Stimulated activated CD4-positive, alpha-beta T cell treated with anti-CD3 and anti-CD28 coated beads, Interleukin-4, amount 100 ng/mL, for 4 hours (primary cell): ENCODE results near the gene PLIN1.

ENCODE experiments used
- DNase-seq, 2 experiments: peaks; one replicate each; pipeline ENCODE4 v3.0.0-alpha.2; 2020

Gene PLIN1

DNA sequence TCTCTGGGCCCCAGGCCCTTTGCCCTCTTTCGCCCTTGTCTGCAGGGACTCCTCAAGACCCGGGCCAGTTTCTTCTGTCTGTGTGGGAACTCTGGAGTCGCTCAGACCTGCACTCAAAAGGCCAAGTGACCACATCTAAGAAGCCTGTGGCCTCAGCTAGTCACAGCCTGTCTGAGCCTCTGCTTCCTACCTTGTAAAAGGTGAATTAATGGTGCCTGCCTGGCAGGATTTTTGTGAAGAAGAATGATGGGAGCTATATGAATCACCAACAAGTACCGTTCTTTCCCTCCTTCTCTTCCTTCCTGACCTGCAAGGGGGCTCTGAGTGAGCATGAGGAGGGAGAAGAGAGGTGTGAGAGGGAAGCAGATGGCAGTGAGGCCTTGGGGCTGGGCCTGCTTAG lies 7.5 kb downstream of the PLIN1 start:
- no peak for DNase-seq

DNA sequence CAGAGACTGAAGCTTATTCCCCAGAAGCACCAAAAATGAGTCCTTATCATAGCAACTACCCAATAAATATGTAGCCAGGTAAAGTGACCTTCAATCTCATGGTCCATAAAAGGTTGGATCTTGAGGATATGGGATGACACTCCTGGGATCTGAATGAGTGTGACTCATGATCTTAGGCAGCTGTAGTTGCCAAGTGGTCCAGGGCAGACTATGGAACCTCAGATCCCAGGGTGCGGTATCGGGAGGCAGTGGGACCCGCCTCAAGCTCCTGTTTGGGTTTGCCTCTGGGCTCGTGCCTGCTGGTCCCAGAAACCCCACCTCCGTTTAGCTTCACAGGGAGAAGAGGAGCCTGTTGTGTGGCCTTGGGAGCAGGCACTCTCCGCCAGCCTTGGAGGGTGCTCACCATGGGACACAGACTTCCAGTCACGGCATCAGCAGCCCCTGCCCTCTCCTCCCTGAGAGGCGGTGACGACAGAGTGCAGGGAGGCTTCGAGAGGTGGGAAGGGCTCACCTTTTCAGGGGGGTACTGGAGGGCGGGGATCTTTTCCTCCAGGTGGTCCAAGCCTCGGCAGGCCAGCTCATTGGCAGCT lies 8.1 kb downstream of the PLIN1 start:
- no peak for DNase-seq

DNA sequence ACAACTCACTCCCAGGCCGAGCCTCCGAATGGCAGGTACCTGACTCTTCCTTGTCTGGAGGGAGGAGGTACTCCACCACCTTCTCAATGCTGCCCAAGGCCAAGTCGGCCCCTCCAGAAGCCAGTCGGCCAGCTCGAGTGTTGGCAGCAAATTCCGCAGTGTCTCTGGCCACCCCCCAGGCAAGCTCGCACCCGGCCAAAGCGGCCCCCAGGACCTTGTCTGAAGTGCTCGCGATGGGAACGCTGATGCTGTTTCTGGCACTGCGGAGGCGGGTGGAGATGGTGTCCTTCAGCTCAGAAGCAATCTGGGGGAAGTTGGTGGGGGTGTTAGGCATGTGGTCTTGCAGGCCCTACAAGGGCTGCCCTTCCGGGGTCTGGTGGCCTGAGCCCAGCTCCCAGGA lies 9.2 kb downstream of the PLIN1 start:
- no peak for DNase-seq

DNA sequence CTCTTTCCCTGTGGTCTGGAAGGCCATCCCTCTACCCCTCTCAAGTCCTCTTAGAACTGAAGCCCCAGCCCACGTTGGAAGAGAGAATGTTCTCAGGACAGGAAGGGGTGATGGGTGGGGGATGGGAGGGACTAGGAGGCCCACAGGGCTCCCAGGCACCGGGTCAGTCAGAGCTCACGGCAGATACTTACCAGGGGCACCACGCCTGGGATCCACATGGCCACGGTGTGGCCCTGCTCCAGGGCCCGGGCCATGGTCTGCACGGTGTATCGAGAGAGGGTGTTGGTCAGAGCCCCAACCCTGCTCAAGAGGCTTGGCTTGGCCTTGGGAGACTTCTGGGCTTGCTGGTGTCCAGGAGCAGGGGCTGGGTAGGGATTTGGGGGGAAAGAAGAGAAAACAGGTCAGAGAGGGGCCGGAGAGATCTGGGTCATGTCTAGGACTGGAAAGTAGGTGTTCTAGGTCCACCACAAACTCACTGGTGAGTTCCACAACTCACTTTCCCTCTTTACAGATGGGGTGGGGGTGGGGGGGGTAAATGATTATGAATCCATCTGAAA lies 9.8 kb downstream of the PLIN1 start:
- no peak for DNase-seq

DNA sequence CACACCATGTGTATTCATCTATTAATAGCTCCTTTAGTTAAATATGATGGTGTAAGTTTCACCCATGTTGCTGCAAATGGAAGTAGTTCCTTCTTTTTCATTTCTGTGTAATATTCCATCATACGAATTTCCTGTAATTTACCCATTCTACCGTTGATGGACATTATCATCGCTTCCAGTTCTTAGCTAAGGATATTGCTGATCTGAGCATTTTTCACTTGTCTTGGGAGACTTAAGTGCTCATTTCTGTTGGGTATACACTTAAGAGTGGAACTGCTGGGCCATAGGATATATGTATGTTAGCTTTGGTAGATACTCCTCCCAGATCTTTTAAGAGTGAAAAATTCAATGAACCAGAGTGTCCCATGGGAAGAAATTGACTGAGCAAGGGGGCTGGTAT lies 11.0 kb downstream of the PLIN1 start:
- DNase-seq, result no peak

DNA sequence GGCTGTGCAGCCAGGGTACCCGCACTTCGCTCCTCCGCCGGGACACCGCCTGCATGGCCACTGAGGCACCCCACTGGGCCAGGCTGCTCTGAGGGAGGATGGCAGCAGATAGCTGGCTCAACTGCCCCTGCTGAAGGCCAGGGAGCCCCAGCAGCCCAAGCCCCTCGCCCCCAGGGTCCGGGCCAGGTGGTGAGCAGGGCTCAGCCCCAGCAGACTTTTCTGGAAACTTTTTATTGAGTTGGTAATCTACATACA lies 11.5 kb downstream of the PLIN1 start:
- DNase-seq, result no peak

DNA sequence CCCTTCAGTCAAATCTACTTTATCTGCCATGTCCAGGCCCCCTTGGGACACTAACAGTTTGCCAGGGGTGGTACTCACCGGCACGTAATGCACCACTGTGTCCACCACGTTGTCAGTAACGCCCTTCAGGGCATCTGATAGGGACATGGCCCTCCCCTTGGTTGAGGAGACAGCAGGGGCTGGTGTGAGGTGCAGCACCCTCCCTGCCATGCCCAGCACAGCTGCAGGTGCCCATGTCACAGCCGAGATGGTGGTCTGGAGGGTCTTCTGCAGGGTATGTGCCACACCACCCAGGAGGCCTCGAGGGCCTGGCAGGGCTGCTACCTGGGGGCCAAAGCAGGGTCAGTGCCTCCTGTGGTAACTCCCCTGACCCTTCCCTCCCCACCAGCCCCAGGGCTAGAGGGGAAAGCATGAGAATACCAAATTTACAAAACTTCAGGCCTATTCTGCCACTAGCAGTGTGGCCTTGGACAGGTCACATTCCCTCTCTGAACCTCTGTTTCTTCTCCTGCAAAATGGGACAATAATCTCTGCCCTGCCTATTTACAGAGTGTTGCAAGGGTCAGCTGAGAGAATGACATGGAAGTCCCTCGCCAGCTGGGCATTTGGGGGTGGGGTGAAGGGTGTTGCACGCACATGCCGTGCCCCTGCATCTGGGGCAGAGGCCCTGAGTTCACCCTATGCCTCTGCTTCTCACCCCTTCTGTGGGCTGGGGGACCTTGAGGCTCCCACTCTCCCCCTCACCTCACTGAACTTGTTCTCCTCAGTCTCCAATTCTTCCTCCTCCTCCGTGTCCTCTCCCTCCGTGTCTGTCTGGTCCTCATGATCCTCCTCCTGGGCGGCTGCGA lies 12.1 kb downstream of the PLIN1 start:
- no peak for DNase-seq

DNA sequence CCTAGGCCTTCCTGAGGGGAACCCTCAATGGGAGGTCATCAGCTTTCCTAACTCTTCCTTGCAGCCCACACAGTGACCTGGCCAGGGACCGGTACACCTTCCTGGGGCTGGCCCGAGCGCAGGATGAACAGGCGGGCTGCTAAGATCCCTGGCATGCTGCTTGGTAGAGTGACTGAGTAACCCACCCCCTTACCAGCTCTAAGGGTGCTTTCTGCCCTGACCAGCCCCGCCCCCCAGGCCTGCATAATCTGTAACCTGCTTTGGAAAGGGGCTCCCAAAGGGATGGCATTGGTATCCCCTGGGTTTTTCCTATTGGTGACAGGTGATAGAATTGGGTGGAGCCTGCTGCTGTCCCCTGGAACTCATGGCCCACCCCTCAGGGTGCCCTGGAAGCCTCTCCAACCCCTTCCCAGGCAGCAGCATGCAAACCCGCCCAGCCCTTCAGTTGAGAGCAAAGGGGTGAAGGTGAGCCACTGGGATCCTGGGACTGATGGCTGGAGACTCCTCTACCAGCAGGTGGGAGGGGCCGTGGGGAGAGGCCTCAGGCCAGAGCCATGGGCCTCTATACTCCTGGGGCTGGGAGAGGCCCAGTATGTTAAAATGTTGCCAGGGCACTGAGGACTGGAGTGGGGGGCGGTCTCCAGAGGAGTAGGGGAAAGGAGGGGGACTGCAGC lies 12.8 kb downstream of the PLIN1 start:
- DNase-seq, result no peak

DNA sequence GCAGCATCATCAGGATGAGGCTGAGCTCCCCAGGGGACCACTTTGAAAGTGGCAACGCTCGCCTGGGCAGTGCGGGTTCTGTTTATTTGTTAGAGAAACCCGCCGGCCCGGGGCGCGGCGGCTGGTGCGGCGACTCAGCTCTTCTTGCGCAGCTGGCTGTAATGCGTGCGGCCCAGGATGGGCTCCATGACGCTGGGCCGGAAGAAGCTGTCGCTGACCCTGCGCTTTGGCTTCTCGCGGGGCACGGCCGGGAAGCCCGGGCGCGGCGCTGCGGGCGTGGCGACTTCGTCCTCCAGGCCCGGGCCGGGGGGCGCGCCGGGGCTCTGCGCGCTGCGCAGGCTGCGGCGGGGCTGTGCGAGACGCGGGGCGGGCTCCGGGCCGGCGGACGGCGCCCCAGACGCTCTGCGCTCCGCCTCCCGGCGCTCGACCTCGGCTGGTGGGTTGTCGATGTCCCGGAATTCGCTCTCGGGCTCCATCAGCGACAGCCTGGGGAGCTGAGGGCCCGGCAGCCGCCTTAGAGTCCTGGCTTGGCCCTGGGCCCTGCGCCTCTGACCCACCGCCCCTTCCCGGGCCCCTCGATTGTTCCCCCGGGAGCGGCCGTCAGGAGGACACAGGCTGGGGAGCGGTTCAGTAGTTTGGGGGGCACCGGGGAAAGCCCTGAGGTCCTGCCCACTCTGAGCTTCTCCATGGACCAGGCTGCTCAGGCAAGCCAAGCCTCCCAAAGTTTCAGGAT lies 13.6 kb downstream of the PLIN1 start:
- no peak for DNase-seq

DNA sequence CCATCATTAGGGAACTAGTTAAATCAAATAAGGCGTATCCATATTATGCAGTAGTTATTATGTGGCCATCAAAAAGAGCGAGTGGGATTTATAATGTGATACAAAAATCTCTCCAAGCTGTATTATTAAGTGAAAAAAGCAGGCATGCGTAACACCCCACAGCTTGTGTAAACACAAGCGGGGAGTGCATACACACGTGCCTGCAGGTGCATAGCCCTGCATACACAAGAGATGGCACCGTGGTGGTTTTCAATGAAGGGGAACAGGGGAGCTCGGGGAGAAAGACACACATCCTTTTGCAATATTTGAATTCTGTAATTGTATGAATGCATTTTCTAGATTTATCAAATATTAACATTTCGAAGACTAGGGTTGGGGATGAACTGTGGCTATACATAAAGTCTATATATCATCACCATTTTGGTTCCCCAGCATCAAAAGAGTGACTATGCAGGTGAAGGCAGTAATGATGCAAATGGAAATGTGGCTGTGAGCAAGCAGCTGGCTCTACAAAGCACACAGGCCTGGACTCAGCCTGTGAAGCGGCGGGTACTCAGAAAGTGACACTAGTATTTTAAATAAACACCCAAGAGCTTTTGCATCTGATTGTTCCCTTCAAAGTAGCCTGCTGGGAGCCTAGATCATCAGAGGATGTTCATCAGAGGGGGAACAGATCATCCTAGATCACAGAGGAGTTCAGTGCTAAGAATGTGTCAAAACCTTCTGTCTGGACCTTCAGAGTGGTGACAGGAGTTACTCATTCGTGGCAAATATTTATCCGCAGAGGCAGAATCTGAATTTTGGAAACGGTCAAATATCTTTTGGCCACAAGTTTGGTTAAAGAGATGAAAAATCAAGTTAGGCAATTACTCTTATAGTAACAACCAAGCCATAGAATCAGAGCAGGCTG lies 14.5 kb downstream of the PLIN1 start:
- DNase-seq, result no peak

DNA sequence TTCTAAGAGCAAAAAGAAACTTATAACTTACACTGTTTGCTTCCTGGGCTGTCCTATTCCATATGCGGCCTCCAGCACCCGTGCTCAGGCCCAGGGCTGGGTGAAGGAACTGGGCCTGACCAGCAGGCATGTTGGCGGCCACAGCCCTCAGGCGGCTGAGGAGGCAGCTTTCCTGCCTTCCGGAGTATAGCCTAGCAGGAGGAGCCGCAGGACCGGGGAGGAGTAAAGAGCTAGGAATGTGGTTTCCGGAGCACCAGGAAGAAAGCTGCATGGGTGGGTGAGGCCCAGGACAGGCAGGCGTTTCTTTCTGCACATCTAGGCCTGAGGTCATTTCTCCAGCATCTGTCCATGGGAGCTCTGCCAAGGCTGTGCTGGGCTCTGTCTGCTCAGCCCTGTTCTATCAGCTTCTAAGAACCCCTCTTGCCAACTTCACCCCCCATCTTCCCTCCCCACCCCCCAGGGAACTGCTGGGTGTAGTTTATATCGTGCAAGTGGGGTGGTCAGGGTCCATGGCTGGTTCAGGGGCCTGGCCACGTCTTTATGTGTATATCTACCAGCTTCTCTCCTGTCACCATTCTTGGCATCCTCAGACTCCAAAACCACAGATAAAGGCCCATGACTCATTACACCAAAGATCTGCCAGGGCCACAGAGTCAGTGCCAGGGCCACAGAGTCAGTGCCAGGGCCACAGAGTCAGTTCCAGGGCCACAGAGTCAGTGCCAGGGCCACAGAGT lies 16.1 kb downstream of the PLIN1 start:
- no peak for DNase-seq

DNA sequence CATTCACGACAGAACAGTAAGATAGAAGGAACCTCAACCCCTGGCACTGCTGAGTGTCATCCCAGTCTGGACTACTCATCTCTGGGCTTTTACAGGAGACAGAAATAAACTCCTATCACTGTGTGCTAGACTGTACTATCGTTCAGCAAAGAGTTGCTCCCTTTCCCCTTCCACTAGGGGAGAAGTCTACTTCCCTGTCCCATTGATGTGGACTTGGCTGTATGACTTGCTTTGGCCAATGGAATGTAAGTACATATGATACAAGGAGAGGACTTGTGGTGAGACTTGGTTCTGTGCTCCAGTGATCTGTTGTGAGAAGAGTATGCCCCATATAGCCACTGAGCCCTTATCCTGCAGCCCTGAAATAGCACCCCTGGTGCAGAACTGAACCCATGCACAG lies 18.6 kb downstream of the PLIN1 start:
- DNase-seq, result no peak

DNA sequence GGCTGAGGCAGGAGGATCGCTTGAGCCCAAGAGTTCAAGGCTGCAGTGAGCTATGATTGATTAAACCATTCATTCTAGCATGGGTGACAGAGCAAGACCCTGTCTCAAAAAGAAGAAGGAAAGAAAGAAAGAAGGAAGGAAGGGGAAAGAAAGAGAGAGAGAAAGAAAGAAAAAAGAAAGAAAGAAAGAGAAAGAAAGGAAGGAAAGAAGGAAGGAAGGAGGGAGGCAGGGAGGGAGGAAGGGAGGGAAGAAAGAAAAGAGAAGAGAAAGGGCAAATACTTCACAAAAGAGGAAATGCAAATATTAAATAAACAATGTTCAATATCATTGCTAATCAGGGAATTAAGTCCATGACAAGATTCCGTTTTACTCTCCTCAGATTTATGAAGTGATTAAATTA lies 19.9 kb downstream of the PLIN1 start:
- no peak for DNase-seq

DNA sequence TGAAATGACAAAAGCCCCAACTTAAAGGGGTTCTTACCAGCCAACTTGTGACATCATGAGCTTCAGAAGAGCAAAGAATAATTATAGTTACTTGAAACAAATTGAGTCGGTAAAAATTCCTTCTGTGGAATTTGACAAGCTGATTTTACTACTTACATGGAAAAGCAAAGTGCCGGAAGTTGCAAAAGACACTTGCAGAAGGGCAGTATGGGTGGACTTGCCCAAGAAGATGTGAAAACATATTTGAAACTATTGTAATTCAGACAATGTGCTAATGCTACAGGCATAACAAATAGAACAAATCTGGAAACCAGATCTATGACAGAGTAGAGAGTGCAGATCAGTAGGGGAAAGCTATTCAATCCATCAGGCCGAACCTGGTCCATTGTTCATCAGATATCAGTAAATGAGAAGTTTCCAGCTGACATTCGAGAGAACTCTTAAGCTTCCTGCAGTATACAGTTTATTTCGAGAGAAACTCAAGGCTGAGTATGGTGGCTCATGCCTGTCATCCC lies 21.4 kb downstream of the PLIN1 start:
- DNase-seq, result no peak

DNA sequence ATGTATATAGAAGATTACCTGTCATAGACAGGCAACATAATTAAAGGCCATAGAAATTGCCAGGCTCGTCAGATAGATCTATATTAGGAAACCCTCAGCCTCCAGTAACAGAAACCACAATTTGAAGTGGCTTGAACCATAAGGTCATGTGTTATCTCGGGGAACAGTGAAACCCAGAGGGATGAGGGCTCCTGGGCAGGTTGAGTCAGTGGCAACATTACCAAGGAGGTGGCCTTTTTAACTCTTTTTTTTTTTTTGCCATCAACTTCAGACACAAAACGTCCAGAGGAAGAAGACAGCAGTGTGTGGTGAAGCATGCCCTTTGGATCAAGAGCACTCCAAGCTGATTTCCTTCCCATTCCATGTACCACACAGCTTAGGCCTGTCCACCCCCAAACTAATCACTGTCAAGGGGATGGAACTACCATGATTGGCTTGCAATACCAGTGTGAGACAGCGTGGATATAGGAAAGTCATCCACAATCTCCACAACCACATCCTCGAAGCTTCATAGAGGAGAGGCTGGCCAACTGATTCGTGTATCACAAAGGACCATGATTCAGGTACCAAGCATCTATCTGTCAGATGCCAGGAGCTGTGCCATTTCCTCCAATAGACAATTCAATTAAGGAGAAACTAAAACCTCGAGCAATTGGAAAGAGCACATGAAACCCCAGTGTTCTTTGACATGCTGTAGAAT lies 22.9 kb downstream of the PLIN1 start:
- DNase-seq, result no peak

DNA sequence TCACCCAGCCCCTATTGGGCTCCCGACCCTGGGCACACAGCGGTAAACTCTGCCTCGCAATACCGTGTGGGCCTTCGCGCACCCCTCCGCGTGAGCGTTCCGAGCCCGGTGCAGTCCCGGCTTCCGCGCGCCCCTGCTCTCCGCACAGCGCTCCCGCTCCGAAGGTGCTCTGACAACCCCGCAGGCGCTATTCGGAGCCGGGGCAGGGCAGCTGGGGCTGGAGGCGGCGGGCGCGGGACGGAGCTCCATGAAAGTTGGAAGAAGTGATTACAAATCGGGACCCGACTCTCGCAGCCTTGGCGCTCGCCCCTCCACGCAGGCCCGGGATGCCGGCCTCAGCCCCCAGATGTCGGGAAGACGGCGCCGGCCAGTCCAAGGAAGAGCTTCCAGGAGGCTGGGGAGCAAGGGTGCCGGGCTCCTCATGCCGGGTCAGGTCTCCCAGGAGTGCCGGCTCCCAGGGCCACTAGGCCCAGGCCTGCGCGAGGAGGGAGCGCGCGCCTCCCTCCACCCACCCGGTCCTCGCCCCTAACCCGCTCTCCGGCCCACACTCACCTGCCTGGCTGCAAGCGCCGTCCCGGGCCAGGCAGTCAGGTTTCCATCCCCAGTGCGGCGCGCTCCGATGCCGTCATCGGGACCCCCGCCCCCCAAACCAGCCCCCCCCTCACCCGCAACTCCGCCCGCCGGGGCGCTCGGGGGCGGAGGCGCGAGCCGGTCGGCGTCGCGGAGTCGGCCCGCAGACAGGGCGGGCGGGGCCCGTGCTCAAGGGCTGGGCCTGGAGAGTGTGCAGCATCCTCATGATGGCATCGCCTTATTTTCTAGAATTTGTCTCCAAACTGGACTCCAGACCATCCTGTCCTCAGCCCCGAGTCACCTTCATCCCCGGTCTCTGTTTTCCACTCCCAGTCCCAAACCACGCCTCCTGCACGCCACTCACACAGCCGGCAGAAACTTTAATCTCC lies 24.0 kb downstream of the PLIN1 start, which contains the start of gene KIF7:
TSS of gene KIF7 (minus strand) at position 621 of the 959 bp plus-strand sequence. CDS start 2,537 bp downstream, outside the sequence.
- peak; percentile 5 to 12 for DNase-seq

DNA sequence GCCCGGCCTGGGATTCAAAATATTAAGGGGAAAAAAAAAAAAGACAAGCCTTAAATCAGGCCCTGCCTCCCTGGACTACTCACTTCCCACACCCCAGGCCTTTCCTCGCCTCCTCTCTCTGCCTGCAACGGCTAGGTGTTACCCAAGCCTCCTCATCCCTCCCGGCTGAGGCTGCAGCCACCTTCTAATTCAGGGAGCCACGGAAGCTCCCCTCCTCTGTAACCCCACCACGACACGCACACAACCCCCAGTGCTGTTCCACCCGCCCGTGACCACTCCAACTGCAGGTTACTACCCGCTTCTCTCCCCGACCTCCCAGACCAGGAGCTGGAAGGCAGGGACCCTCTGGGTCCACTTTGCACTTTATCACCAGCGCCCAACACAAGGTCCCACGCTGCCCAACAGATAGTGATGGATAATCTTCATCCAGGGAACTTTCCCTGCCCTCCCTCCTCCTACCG lies 24.8 kb downstream of the PLIN1 start:
- DNase-seq, result no peak

DNA sequence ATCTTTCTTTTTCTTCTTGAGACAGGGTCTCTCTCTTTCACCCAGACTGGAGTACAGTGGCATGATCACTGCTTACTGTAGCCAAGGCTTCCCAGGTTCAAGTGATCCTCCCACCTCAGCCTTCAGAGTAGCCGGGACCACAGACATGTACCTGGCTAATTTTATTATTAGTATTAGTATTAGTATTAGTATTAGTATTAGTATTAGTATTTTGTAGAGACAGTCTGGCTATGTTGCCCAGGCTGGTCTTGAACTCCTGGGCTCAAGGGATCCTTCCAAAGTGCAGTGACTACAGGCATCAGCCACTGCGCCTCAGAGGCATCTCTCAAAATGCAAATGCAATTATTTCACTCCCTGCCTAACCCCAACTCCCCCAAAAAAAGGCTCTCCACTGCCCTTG lies 25.6 kb downstream of the PLIN1 start:
- no peak for DNase-seq

DNA sequence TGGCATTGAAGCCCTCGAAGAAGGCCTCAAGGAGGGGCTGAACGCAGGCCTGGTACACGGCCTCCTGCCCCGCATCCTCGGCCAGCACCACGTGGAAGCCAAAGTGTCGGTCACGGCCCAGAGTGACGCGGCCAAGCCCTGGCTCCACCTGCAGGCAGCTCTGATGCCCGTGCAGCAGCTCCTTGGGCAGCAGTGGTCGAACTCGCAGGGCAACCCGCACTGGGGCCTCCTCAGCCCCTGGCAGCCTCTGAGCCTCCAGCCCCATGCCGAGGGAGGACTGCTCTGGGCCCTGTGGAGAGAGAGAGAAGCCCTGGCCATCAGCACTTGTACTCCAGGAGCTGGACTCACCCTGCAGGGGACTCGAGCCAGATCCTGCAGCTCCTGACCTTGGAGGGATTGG lies 26.5 kb downstream of the PLIN1 start:
- no peak for DNase-seq
